ENCODE data around the gene OR4F29.
"Not testable (repeated sequence)": the region's sequence is repeated elsewhere in the genome, so short reads cannot be mapped to it uniquely, and the experiment has no call there.

OR4F29 gene

GRCh38 chr1:451578-451977 is at the start of gene OR4F29:
Gene OR4F29 (minus strand): TSS chr1:451678. CDS start chr1:451678, 0 bp downstream.
- not testable (repeated sequence) for DNase-seq

Measured in GDM1 (cell line).